Measurements from ENCODE around the gene TCHHL1.
"Not testable (repeated sequence)": the region's sequence is repeated elsewhere in the genome, so short reads cannot be mapped to it uniquely, and the experiment has no call there.

TCHHL1 gene

DNA sequence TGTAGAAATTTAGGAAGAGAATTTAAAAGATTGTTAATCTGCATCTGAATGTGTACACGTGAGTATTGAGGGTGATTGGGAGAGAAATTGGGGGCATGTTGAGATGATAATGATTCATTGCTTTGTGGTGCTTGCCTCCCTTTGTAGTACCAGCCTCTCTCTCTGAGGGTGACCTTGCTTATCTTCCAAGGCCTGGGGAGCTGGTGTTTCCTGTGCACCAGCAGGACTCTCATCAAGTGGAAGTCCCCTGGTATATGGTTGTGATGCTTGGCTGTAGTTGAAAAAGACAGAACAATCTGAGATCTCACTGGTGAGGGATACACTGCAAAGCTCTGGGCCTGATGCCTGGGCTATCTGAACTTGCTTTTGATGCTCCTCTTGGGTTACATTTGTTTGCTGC is 4.0 kb downstream of the TCHHL1 start:
- DNase-seq, result no peak

- not testable (repeated sequence) for DNase-seq
Measured at GRCh38 chr1:152081026-152081425, 7.8 kb downstream of the TCHHL1 start.

DNA sequence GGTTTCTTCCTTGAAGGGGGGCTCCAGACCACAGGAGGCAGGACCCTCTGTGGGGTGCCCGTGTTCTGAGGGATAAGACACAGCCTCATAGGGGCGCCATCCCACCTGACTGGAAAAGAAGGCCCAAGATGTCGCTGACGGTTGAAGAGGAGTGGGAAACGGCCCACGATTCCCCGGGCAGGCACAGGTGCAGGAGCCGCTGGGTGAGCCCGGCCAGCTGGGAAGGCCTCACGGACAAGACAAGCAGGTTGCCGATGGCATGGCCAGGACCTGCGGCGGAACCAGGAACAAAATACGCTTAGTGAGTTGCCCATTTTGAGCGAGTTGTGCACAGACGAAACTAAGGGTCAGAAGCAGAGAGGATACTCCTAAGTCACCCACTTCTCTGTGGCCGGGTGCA is 8.4 kb downstream of the TCHHL1 start:
- DNase-seq, result not testable (repeated sequence)

GRCh38 chr1:152078831-152079441 is 9.9 kb downstream of the TCHHL1 start:
- DNase-seq, result no peak

GRCh38 chr1:152072311-152072710 is 16.6 kb downstream of the TCHHL1 start:
- DNase-seq, result no peak

DNA sequence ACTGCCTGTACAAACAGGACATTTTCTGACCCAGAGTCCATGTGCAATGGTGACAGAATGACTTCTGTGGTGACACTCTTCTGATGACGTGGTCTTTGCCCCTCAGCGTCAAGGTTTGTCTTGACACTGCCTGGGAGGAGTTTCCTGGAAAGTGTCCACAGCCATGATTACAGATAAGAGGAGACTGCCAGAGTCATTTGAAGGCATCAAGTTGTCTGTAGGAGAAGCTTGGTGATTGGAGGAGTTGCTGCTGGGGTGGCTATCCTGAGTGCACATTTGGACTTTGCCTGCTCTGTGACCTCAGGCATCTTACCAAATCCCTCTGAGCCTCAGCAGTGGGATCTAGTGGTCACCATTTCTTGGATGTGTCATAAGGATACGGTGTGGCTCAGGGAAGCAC is 17.7 kb downstream of the TCHHL1 start:
- DNase-seq, result no peak

DNA sequence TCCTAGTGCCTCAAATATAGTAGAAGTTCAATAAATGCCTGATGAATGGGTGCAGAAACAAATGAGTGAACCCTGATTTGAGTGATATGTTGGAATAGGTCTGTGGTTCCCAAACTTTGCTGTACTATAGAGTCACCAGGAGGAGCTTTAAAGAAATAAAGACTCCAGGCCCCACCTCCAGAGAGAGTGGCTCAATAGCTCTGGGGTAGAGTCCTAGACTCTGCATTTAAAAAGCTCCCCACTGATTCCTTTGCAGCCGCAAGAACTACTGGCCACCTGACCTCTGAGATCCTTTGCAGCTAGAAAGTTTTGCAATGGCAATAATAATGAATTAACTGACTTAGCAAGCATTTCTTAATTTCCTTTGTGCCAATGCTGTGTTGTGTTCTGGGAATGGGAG is 20.9 kb downstream of the TCHHL1 start:
- no peak for DNase-seq

DNA sequence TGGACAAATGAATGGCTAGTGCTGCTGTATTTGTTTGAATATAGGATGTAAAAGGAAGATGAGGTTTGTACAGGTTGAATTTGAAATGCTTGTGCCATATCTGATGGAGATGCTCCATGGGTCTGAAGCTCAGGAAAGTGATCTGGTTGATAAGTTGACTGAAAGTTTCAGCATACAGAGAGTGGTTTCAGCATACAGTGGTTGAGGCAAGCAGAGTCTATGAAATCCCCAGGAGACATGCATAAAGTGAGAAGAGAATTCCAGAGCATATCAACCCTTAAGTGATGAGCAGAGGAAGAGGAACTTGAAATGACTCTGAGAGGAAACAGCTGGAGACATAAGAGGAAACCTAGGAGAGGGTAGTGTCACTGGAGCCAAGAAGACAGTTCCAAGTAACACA is 21.7 kb downstream of the TCHHL1 start:
- no peak for DNase-seq

DNA sequence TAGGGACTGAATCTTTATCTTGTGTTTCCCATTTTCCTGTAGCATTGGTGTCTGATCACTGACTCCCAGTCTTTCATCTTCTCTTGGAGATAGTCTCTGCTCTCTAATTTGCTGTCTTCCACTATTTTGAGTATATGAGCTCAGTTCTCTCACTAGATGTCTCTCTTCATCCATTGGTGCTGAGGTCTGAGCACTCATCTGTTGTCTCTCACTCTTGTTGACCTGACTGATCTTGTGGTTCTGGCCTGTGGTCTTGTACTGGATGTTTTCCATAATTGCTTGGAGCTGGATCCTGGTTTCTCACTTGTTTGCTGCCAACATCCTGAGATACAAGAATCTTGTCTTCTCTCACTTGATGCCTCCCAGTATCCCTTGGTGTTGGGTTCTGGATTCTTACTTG is 26.9 kb downstream of the TCHHL1 start:
- no peak for DNase-seq

DNA sequence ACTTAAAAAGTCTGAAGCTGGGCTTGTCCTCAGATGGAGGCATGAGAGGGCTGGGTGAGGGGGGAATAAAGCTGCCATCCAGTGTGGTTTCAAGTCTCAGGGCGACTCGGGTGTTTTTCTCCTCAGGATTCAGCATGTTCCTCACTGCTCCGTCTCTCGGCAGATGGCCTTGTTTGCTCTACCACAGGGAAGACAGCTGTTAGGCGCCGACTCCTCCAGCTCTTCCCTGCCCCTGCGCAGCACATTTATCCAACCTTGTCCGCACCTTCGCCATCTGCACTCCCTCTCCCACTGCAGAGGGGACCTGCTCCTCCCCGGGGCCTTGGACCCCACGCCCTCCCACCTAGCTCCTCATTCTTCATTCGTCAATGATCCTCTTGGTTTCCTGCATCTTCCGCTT is 35.5 kb downstream of the TCHHL1 start:
- DNase-seq, result no peak

- peak; percentile 86 for DNase-seq
Measured at GRCh38 chr1:152052606-152053005, 36.3 kb downstream of the TCHHL1 start.

DNA sequence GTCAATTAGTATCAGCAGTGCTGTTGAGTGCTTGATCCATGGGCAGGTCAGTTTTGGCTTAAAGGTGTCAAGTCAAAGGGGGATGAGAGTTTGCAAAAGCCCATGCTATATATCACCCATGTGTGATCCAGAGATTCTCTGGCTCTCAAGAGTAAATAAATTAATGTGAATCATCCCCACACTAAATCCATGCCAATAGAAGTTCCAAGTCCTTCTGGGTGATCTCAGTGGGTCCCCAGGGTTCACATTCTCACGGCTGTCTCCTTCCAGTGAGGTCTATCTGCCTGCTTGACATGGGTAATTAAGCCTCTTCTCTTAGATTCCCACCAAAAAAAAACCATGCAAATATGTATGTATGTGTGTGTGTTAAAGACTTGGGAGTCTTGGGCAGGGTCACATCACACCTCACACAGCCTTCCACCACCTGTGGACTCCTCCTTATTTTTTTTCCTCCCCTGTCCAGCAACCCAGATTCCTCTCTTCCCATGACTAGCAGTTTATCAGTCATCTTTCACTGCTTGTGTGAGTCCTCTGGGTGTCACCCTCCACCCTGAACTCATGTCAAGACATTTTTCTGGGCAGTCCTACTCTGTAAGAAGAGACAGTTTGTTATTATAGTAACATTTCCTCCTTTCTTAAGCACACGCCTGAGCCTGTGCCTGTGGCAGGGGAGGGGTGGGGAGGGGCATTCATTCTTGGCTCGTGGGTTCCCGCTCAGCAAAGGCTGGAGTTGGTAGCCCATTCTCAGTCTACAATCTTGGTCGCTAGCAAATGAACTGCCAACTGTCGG is 37.8 kb downstream of the TCHHL1 start:
- no peak for DNase-seq

DNA sequence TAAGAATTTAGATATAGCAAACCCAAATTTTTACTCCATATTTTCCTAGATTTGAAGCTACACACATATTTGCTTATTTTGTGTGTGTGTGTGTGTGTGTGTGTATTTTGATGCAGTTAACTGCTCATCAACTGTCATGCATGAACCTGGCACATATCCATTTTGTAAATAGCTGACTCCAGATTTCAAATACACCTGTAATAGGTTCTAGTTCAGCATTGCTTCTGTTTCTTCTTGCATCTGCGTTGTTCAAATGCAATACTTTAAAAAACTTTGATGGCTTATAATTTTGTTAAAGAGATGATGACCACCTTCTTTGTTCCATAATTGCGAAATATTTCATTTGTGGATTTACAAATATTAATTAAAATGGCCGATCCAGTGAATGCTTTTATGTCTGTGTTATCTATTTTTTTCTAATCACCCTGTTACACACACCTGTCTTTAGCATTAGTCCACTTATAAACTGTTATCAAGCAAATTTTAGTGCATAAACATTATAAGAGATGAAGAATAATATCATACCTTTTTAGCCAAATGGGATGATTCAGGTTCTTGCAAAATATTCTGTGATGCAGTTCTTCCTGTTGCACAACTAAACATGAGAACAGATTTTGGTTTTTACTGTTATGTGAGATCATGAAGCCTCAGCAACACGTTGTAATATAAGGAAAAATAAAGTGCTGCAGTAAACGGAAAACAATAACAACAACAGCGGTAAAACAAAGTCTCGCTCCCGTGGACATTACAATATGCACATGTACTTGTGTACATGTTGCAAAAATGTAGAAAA is 39.4 kb downstream of the TCHHL1 start:
- no peak for DNase-seq

GRCh38 chr1:152048416-152049009 is 40.4 kb downstream of the TCHHL1 start:
- DNase-seq, result peak; percentile 24

GRCh38 chr1:152047730-152048415 is 41.0 kb downstream of the TCHHL1 start:
- DNase-seq, result peak; percentile 74

- DNase-seq, result no peak
Measured at GRCh38 chr1:152047413-152047729, 41.5 kb downstream of the TCHHL1 start.

GRCh38 chr1:152044386-152044785 is 44.5 kb downstream of the TCHHL1 start:
- no peak for DNase-seq

- no peak for DNase-seq
Measured at GRCh38 chr1:152043870-152044269, 45.0 kb downstream of the TCHHL1 start.

- no peak for DNase-seq
Measured at GRCh38 chr1:152042030-152042429, 46.8 kb downstream of the TCHHL1 start.

- no peak for DNase-seq
Measured at GRCh38 chr1:152039886-152040285, 49.0 kb downstream of the TCHHL1 start.

DNA sequence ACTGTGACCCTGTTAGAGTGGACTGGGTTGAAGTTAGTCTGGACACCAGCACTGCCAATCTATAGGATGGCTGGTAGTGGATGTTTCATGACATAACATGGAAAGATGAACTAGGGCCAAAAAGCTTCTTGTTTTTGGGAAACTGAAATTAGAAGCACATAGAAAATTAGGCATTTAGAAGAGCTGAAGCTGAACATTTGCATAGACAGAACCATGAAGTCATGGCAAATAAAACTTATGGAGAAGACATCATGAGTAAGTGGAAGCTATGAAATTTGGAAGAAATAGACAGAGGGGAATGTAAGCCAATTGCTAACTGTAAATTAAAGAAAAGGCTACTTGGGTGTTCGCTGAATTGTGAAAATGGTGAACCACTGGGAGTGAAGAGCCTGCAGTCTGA is 49.4 kb downstream of the TCHHL1 start:
- no peak for DNase-seq

DNA sequence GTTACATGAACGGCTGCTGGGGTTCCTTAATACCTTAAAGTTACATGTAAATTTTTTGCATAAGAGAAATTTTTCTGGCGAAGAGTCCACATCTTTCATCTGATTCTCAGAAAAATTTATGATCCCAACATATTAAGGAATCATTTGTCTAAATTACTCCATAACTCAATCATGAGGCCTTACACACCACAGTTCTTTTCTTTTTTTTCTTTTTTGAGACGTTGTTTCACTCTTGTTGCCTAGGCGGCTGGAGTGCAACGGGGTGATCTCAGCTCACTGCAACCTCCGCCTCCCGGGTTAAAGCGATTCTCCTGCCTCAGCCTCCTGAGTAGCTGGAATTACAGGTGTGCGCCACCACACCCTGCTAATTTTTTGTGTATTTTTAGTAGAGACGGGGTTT is 50.0 kb downstream of the TCHHL1 start:
- no peak for DNase-seq
